B cell (primary cell): ENCODE results near the gene TMEM205. TPM values are rescaled to one million over a fixed set of nuclear protein-coding genes. Genes with fewer than 3 reads are reported as not detected.

ENCODE experiments used
- ATAC-seq: fragments of 200-7000 bp; cut with Tn5 transposase; one replicate; pipeline ENCODE4 v1.10.0; 2021; ENCODE audit warnings: low read depth, mild to moderate bottlenecking, moderate number of reproducible peaks, moderate library complexity
- CTCF ChIA-PET: fragments of 350-600 bp; sonication (Branson Sonifier 250); formaldehyde crosslinking; loops from one replicate; lab custom pipeline; 2021; ENCODE audit warnings: antibody characterized with exemption, inconsistent platforms; lab: Charles Lee
- POLR2A ChIA-PET: fragments of 350-600 bp; sonication (Branson Sonifier 250); formaldehyde crosslinking; loops from one replicate; lab custom pipeline; 2021; ENCODE audit warnings: antibody characterized with exemption; lab: Charles Lee
- DNase-seq: peaks from one replicate; pipeline ENCODE4 v3.0.0; 2013
- H2AFZ ChIP-seq: 2 replicates; pipeline ENCODE4 v1.6.1; 2012; ENCODE audit warnings: mild to moderate bottlenecking, low read depth, low read length; ENCODE audit not compliant: insufficient read depth, poor library complexity, severe bottlenecking
- H3K27ac ChIP-seq, 2 donors: 1 replicate in 1 of 2; 2 replicates in 1 of 2; pipeline ENCODE4 v1.5.1; 2012 to 2013; ENCODE audit warnings: low read length in 2 of 2, mild to moderate bottlenecking in 2 of 2, moderate library complexity in 1 of 2
- H3K27me3 ChIP-seq, 4 experiments: fragments of 200-600 bp in 1 of 4; sonication (generic) in 1 of 4; replicated peaks in 1 of 4; 1 replicate in 2 of 4; 2 replicates in 2 of 4; pipeline versions ENCODE4 v1.6.1 to v1.7.0; 2013 to 2016; ENCODE audit warnings: low read length in 3 of 4, mild to moderate bottlenecking in 2 of 4, mixed read lengths in 1 of 4, moderate library complexity in 1 of 4; ENCODE audit not compliant: insufficient read depth in 4 of 4, control insufficient read depth in 3 of 4; ENCODE audit errors: control extremely low read depth in 1 of 4
- H3K36me3 ChIP-seq, 2 experiments: replicated peaks in 1 of 2; 1 replicate in 1 of 2; 2 replicates in 1 of 2; pipeline versions ENCODE4 v1.6.1 to v1.7.1; 2013; ENCODE audit warnings: low read length in 1 of 2; ENCODE audit not compliant: insufficient read depth in 2 of 2, control insufficient read depth in 1 of 2; ENCODE audit errors: control extremely low read depth in 1 of 2, extremely low read depth in 1 of 2
- H3K4me1 ChIP-seq, 2 donors: fragments of 200-600 bp in 1 of 2; sonication (generic) in 1 of 2; 1 replicate in 1 of 2; 2 replicates in 1 of 2; pipeline versions ENCODE4 v1.5.1 to v1.6.1; 2013 to 2017; ENCODE audit warnings: low read length in 2 of 2; ENCODE audit not compliant: control insufficient read depth in 2 of 2, insufficient read depth in 2 of 2
- H3K4me2 ChIP-seq: replicated peaks from 2 replicates; pipeline ENCODE3; 2012; ENCODE audit warnings: mild to moderate bottlenecking, low read depth, low read length; ENCODE audit not compliant: poor library complexity, severe bottlenecking
- H3K4me3 ChIP-seq, 5 experiments: fragments of 200-600 bp in 1 of 5; sonication (generic) in 1 of 5; 1 replicate in 3 of 5; 2 replicates in 2 of 5; pipeline versions ENCODE4 v1.5.1 to v1.7.0; 2011 to 2016; ENCODE audit warnings: low read length in 4 of 5, mild to moderate bottlenecking in 4 of 5, low read depth in 2 of 5, control low read depth in 1 of 5, moderate library complexity in 1 of 5; ENCODE audit not compliant: insufficient read depth in 1 of 5; ENCODE audit errors: control extremely low read depth in 1 of 5, extremely low read depth in 1 of 5
- H3K79me2 ChIP-seq: fragments of 200-600 bp; sonication (generic); one replicate; pipeline ENCODE4 v1.6.0; 2016; ENCODE audit warnings: low read length; ENCODE audit not compliant: control insufficient read depth, insufficient read depth
- H3K9ac ChIP-seq: fragments of 200-600 bp; sonication (generic); 2 replicates; pipeline ENCODE4 v1.6.1; 2017; ENCODE audit warnings: mild to moderate bottlenecking, low read length, moderate library complexity
- H3K9me3 ChIP-seq, 3 donors: one replicate each; pipeline versions ENCODE4 v1.6.1 to v1.7.1; 2013; ENCODE audit warnings: low read length in 2 of 3; ENCODE audit not compliant: control insufficient read depth in 2 of 3, insufficient read depth in 1 of 3; ENCODE audit errors: control extremely low read depth in 1 of 3
- H4K20me1 ChIP-seq: 2 replicates; pipeline ENCODE4 v1.6.0; 2012; ENCODE audit warnings: mild to moderate bottlenecking, low read length; ENCODE audit not compliant: insufficient read depth, control insufficient read depth, poor library complexity, severe bottlenecking
- H3K27ac Mint-ChIP-seq: one replicate; pipeline ENCODE4 v1.8.0; 2021; ENCODE audit warnings: mixed read lengths
- H3K27me3 Mint-ChIP-seq: one replicate; pipeline ENCODE4 v1.8.0; 2021; ENCODE audit warnings: mixed read lengths
- H3K4me1 Mint-ChIP-seq: one replicate; pipeline ENCODE4 v1.8.0; 2021; ENCODE audit warnings: mixed read lengths
- H3K4me3 Mint-ChIP-seq: one replicate; pipeline ENCODE4 v1.8.0; 2021; ENCODE audit warnings: mixed read lengths
- H3K9me3 Mint-ChIP-seq: one replicate; pipeline ENCODE4 v1.8.0; 2022; ENCODE audit warnings: mixed read lengths; ENCODE audit not compliant: insufficient read depth
- EZH2 ChIP-seq: IDR thresholded peaks from 2 replicates; pipeline ENCODE4 v1.6.1; 2012; ENCODE audit warnings: borderline replicate concordance, low read depth, mild to moderate bottlenecking, moderate library complexity, low read length; ENCODE audit not compliant: insufficient read depth, poor library complexity, severe bottlenecking
- WGBS: methylation state at CpG from one replicate; pipeline ENCODE4 v1.1.5; 2013; ENCODE audit warnings: missing lambda C conversion rate; ENCODE audit not compliant: insufficient coverage; 5-methylcytosine and 5-hydroxymethylcytosine counted together
- intact Hi-C: fragments of 100-400 bp; cut with micrococcal nuclease; formaldehyde crosslinking; loops from one replicate; pipeline ENCODE4 v1.10.0; 2022
- polyA plus RNA-seq: library from polyadenylated mRNA; depleted of rRNA; stranded (reverse); fragments of >200 nt; gene quantifications from 2 replicates; pipeline ENCODE4 v1.2.3, GENCODE V29; 2012
- total RNA-seq, 2 donors: library from RNA; stranded (reverse); fragments of 120-200 nt in 1 of 2; gene quantifications; 1 replicate in 1 of 2; 2 replicates in 1 of 2; pipeline versions ENCODE4 v1.2.3 to v1.2.4, GENCODE V29; 2013 to 2022
- TF ChIP-seq, protein P1 (sequence below): fragments of 200-600 bp; IDR thresholded peaks from one replicate; pipeline ENCODE4 v1.8.0; 2022; ENCODE audit warnings: antibody characterized with exemption, mild to moderate bottlenecking

TMEM205 gene
- total and polyA plus RNA-seq, 2 donors (not counting 1 experiment from before 2014, with no cell fraction given), result 48.5 to 152 TPM

DNA sequence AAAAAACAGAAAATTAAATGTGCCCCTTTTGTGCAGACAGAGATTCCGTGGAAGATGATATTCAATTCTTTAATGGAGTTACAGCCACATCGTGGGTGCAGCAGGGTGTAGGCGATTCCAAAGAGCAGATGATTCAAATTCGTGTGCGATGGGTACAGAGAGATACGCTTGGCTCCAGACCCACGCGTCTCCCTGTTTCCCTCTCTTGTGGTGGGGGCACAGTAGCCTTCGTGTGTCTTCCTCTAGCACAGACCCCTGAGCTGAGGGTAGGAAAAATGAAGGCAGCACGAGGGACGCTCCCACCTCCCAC is 45.3 kb downstream of the TMEM205 start:
- no peaks in the 10 kb centered on the region for H3K79me2 ChIP-seq
- WGBS, result 90% methylated on average over 9 of the region's 11 CpGs
- DNase-seq (no peak), ATAC-seq (no peak)
- no peaks in the 10 kb centered on the region for H3K36me3 ChIP-seq
- peaks cover 17% of the 10 kb centered on the region for H3K27me3 Mint-ChIP-seq
- TF ChIP-seq, protein P1, sequence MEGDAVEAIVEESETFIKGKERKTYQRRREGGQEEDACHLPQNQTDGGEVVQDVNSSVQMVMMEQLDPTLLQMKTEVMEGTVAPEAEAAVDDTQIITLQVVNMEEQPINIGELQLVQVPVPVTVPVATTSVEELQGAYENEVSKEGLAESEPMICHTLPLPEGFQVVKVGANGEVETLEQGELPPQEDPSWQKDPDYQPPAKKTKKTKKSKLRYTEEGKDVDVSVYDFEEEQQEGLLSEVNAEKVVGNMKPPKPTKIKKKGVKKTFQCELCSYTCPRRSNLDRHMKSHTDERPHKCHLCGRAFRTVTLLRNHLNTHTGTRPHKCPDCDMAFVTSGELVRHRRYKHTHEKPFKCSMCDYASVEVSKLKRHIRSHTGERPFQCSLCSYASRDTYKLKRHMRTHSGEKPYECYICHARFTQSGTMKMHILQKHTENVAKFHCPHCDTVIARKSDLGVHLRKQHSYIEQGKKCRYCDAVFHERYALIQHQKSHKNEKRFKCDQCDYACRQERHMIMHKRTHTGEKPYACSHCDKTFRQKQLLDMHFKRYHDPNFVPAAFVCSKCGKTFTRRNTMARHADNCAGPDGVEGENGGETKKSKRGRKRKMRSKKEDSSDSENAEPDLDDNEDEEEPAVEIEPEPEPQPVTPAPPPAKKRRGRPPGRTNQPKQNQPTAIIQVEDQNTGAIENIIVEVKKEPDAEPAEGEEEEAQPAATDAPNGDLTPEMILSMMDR, result no peak
- no peak for TF ChIP-seq EZH2
- no peaks in the 10 kb centered on the region for H3K4me1 Mint-ChIP-seq
- H3K4me2 ChIP-seq, result no peak overlapping the region
- no peaks in the 10 kb centered on the region for H4K20me1 ChIP-seq
- CTCF ChIA-PET, result interaction anchor here (0.6 to 1.9 kb wide), 2 partner anchors 182 to 359 kb away, joined by 3 to 5 read pairs; no protein-coding TSS in a partner anchor
- H3K9me3 ChIP-seq, result peaks cover 0 to 3% (median 0%) of the 10 kb centered on the region in 3 donors
- H2AFZ ChIP-seq, result no peak overlapping the region
- no peak overlapping the region for H3K27ac Mint-ChIP-seq
- H3K4me1 ChIP-seq, result no peaks in the 10 kb centered on the region
- H3K4me3 ChIP-seq, result no peak overlapping the region
- H3K27ac ChIP-seq, result no peak overlapping the region
- H3K9ac ChIP-seq, result no peak overlapping the region
- no peaks in the 10 kb centered on the region for H3K9me3 Mint-ChIP-seq
- POLR2A ChIA-PET, result no interaction called here
- intact Hi-C loops, result no loop called here
- H3K4me3 Mint-ChIP-seq, result no peak overlapping the region
- H3K27me3 ChIP-seq, result no peaks in the 10 kb centered on the region

DNA sequence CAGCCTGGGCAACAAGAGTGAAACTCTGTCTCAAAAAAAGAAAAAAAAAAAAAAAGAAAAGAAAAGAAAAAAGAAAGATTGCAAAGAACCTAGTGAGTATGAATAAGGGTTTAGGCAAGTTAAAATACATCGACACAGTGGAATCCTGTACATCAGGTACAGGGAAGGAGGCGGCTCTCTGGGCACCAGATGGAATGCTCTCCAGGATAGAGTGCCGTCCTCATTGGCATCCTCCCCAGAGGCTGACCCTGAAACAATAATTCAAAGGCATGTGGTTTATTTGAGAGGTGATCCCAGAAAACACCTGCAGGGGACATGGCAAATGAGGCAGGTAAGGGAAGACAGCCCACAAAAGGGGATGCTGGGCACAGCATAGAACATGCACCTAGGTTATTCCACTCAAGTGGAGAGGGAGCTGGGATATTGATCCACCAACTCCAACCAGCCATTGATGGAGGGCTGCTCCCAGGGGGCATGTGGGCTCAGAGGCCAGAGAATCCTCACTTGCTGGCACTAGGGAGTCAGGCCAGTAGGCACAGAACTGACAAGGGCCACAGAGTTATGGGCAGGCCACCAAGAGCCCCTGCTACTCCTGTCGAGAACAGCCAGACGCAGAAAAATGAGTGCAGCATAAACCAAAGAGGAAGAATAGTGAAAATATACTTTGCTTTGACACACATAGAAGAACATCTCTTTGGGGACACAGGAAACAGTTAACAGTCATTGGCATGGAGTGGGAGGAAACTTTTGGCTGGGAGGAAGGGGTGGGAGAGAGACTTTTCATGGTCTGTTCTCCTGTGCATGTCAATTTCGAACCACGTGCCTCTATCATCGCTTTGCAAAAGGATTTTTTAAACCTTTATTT is 45.9 kb downstream of the TMEM205 start:
- Histone ChIP-seq H3K27ac (no peak overlapping the region), H3K9ac (no peak overlapping the region), H4K20me1 (no peaks in the 10 kb centered on the region), H3K36me3 (no peaks in the 10 kb centered on the region), H3K4me1 (no peaks in the 10 kb centered on the region), H3K79me2 (no peaks in the 10 kb centered on the region), H2AFZ (no peak overlapping the region), H3K4me3 (no peak overlapping the region), H3K4me2 (no peak overlapping the region), H3K9me3 (peaks cover 0 to 3% (median 0%) of the 10 kb centered on the region in 3 donors), H3K27me3 (no peaks in the 10 kb centered on the region)
- TF ChIP-seq, protein P1, result no peak
- Mint-ChIP-seq H3K4me3 (no peak overlapping the region), H3K4me1 (no peaks in the 10 kb centered on the region), H3K27ac (no peak overlapping the region), H3K27me3 (peaks cover 20% of the 10 kb centered on the region), H3K9me3 (no peaks in the 10 kb centered on the region)
- DNase-seq (no peak), ATAC-seq (no peak)
- 95% methylated on average over 3 of the region's 8 CpGs for WGBS
- CTCF ChIA-PET, result interaction anchor here (0.6 to 1.9 kb wide), 2 partner anchors 182 to 358 kb away, joined by 3 to 5 read pairs; no protein-coding TSS in a partner anchor
- intact Hi-C loops, result no loop called here
- POLR2A ChIA-PET, result no interaction called here
